ENCODE data around the gene SYT1. TPM values are rescaled to one million over a fixed set of nuclear protein-coding genes. Genes with fewer than 3 reads are reported as not detected.

SYT1 gene
- polyA plus RNA-seq, 12 donors, result 1.0 to 9.0 (median 1.9) TPM; not detected in 1

- no peak for DNase-seq
Measured at GRCh38 chr12:79344855-79345847, 480.6 kb downstream of the SYT1 start.

GRCh38 chr12:79347866-79348265 lies 483.3 kb downstream of the SYT1 start:
- no peak for DNase-seq

- DNase-seq, result no peak
Measured at GRCh38 chr12:79351251-79351650, 486.7 kb downstream of the SYT1 start.

GRCh38 chr12:79356216-79356615 lies 491.6 kb downstream of the SYT1 start:
- DNase-seq, result no peak

- no peak for DNase-seq
Measured at GRCh38 chr12:79357048-79357447, 492.5 kb downstream of the SYT1 start.

GRCh38 chr12:79358716-79359300 lies 494.2 kb downstream of the SYT1 start:
- DNase-seq, result no peak

- no peak for DNase-seq
Measured at GRCh38 chr12:79360286-79360685, 495.7 kb downstream of the SYT1 start.

GRCh38 chr12:79360936-79361335 lies 496.4 kb downstream of the SYT1 start:
- no peak for DNase-seq

- DNase-seq, result no peak
Measured at GRCh38 chr12:79364197-79364596, 499.6 kb downstream of the SYT1 start.

- DNase-seq, result no peak
Measured at GRCh38 chr12:79366374-79366773, 501.8 kb downstream of the SYT1 start.

GRCh38 chr12:79367032-79367589 lies 502.5 kb downstream of the SYT1 start:
- DNase-seq, result no peak

- DNase-seq, result no peak
Measured at GRCh38 chr12:79370021-79370420, 505.4 kb downstream of the SYT1 start.

GRCh38 chr12:79371226-79371625 lies 506.7 kb downstream of the SYT1 start:
- DNase-seq, result no peak

- DNase-seq, result peak; percentile 18
Measured at GRCh38 chr12:79373896-79374499, 509.4 kb downstream of the SYT1 start.

GRCh38 chr12:79374545-79374944 lies 510.0 kb downstream of the SYT1 start:
- no peak for DNase-seq

GRCh38 chr12:79375050-79375449 lies 510.5 kb downstream of the SYT1 start:
- DNase-seq, result no peak

- no peak for DNase-seq
Measured at GRCh38 chr12:79378496-79378895, 513.9 kb downstream of the SYT1 start.

- no peak for DNase-seq
Measured at GRCh38 chr12:79380402-79380801, 515.8 kb downstream of the SYT1 start.

GRCh38 chr12:79381248-79382208 lies 517.0 kb downstream of the SYT1 start:
- DNase-seq, result no peak

GRCh38 chr12:79384551-79384950 lies 520.0 kb downstream of the SYT1 start:
- no peak for DNase-seq

- no peak for DNase-seq
Measured at GRCh38 chr12:79388011-79388410, 523.4 kb downstream of the SYT1 start.

All from muscle of arm (tissue), 12 donors.